HG03565 (cell line): ENCODE measurements around the gene AGT.
"Not testable (repeated sequence)": the region's sequence is repeated elsewhere in the genome, so short reads cannot be mapped to it uniquely, and the experiment has no call there.

Source experiments
- ATAC-seq: cut with Tn5 transposase; IDR thresholded peaks from one replicate; pipeline ENCODE4 v1.9.1; 2021; ENCODE audit warnings: mild to moderate bottlenecking, moderate library complexity; ENCODE audit not compliant: unreplicated experiment

Gene AGT

GRCh38 chr1:230707732-230708630 is 5.9 kb downstream of the AGT start:
- no peak for ATAC-seq

DNA sequence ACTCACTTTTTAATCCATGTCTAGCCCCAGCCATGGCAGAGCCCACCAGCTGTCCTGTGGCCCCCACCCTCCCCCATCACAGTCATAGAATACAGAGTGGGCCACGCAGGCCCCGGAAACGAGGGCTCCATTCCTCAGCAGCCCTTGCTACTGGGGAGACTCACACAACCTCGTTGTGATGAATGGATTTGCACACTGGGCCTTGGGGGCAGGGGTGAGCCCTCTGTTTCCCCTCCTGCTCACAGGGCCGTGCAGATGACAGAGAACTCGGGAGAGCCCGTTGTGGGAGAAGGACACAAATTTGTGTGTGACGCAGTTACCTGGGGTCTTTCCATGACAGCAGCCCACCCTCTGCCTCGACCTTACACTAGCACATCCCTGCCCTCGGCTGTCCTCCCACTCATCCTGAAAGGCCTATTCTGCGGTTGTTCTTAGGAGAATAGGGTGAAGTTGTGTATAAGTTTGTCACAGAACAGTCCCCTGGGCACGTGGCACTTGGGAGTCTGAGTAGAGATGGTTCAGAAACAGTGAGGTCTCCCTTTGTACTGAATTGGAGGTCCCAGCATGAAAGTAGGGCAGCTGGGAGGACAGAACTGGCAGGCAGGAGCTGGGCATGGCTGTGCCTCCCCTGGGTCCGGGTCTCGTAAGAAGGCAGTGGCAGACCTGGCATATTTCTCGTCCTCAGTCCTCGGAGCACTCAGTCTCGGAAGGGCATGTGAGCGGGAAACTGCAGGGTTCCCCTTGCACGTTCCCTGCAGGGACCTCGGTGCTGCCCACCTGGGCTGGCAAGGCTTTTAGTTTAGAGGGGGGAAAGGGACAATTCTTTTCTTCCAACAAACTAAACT is 6.8 kb downstream of the AGT start:
- ATAC-seq = no peak

GRCh38 chr1:230706020-230706699 is 7.8 kb downstream of the AGT start:
- no peak for ATAC-seq

DNA sequence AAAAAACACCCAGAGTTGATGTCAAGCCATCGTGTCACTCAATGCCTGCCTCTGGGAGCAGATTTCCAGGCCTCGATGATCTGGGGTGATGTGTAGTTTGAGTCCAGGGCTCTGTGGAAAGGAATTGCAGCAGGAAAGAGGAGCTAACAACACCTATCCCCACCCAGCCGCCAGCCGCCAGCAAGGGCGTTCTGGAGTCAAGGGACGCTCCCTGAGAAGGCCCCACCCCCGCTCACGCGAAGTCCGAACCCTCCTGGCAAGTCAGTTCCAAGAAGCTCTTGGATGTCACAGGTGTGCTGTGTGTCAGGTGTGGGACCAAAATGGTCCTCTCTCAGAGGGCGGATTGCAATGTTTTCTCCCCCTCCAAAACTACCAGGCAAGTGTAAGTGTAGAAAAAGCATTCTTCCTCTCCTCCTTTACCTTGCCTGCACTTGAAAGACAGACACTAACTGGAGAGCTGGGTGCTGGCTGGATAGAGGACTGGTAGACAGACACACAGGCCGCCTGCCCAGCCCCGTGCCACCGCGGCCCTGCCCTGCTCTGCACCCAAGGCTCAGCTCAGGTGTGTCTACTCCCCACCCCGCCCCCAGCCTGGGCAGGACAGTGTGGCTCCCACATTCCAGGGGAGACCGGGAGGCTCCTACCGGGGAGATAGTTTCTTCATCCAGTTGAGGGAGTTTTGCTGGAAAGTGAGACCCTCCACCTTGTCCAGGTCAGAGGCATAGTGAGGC is 8.5 kb downstream of the AGT start:
- ATAC-seq = no peak

DNA sequence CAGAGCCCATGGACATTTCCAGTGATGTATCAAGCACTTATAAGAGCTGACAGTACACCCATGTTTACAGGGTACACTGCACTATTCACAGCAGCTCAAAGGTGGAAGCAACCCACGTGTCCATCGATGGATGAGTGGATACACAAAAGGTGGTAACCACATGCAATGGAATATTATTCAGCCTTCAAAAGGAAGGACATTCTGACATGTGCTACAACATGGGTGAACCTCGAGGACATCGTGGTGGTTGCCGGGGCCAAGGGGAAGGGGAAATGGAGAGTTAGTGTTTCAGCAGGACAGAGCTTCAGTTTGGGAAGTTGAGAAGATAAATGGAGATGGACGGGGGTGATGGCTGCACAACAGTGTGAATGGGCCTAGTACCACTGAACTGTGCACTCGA is 9.1 kb downstream of the AGT start:
- ATAC-seq = no peak

- ATAC-seq = no peak
Measured at GRCh38 chr1:230703679-230704385, 10.1 kb downstream of the AGT start.

GRCh38 chr1:230702934-230703678 is 10.8 kb downstream of the AGT start:
- no peak for ATAC-seq

DNA sequence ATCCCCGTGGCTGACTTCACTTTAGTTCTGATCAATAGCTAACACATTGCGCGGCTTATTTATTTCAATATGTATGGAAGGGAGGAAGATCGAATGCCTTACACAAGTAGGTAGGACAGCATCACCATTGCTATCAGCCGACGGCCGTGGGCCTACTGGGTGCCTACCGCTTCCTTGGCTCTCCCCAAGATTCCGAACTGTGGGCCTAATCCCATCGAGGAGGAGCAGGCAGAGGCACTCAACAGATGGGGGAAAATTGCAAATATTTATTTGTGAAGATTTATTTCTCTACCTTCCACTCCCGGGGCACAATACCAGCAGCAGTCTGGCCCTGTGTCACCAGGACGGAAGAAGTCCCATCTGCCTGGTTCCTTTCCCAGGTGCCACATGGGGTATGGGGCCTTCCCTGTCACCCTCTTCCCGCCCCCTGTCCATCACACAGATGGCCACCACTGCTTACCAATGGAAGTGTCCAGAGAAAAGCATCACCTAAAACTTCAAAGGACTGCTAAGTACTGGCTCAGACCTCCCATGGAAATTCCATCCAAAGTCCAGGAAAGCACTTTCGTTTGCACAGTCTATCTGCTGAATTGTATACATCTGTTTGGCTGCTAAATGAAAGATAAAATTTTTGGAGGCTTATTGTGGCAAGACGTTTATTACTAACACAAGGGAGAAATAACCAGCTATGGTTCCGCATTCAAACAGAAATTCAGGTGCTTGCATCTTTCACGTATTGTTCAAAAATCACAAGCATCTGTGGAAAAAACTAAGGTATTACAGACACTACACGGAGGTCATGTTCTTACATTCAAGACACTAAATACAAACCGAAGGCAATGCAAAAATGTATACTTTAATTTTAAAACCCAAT is 11.8 kb downstream of the AGT start:
- ATAC-seq = no peak

DNA sequence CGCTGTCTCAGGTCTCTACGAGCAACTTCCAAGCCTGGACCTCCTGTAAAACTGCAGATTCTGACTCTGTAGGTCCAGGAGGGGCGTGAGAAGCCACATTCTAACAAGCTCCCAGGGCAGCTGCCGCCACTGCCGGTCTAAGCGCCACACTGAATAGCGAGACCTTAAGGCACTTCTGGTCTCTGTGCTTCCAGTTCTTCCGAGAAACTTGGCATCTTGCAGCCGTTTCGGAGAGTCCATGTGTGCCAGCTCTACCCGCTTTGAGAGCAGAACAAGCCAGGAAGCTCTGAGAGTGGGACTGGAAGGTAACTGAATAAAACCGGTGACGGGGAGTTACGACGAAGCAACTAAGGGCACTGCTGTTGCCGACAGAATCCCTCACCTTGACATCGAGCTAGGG is 12.5 kb downstream of the AGT start:
- no peak for ATAC-seq

DNA sequence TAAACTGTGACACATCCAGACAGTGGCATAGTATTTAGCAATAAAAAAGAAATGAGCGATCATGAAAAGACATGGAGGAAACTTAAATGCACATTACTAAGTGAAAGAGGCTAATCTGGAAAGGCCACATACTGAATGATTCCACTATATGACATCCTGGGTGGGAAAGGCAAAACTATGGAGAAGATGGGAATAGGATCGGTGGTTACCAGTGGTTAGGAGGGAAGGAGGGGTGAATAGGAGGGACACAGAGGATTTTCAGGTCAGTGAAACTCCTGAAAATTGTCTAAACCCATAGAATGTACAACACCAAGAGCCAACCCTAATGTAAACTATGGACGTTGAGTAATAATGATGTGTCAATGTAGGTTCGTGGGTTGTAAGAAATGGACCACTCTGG is 13.8 kb downstream of the AGT start:
- ATAC-seq = no peak

GRCh38 chr1:230699716-230700115 is 14.2 kb downstream of the AGT start:
- no peak for ATAC-seq

DNA sequence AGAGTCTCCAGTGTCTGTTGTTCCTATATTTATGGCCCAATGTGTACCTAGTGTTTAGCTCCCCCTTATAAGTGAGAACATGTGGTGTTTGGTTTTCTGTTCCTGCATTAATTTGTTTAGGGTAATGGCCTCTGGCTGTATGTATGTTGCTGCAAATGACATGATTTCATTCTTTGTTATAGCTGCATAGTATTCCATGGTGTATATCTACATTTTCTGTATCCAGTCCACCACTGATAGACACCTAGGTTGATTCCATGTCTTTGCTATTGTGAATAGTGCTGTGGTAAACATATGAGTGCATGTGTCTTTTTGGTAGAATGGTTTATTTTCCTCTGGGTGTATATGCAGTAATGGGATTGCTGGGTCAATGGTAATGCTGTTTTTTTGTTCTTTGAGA is 15.0 kb downstream of the AGT start:
- not testable (repeated sequence) for ATAC-seq

GRCh38 chr1:230698130-230698529 is 15.8 kb downstream of the AGT start:
- ATAC-seq = no peak

GRCh38 chr1:230696722-230697437 is 17.0 kb downstream of the AGT start:
- ATAC-seq = no peak

- no peak for ATAC-seq
Measured at GRCh38 chr1:230696218-230696617, 17.7 kb downstream of the AGT start.

DNA sequence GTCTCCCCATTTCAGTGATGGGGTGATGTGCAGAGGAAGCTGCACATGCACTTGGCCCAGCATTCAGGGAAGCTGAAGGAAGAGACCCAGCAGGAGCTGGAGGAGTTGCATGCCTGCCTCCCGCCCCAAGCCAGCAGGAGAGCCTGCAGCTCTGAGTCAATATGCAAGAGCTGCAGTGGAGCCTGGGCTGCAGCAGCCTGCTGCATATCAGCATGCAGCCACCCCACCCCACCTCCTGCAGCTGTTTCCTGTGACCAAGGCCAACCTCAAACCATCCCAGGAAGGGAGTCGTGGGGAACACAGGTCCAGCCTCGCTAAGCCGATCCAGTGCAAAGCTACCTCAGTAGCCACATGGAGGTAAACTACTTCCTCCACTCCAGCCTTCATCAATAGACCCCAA is 18.9 kb downstream of the AGT start:
- no peak for ATAC-seq

DNA sequence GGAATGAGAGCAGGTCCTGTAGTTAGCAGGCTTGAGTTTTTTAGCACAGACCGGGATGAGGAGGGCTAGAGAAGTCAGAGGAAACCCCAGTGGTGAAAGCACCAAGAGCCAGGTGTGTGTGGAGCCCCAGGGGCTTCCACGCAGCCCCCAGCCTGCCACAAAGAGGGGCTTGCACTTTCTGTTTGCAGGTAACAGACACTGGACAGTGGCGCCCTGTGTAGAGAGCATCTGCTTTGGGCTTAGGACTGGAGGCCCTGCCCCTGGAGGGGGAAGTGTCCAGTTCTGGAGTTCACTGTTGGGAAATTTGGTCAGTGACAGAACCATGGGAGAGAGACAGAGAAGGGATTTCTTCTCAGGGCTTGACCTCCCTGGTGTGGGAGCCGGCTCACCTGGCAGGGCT is 19.5 kb downstream of the AGT start:
- ATAC-seq = no peak

GRCh38 chr1:230693777-230694176 is 20.1 kb downstream of the AGT start:
- ATAC-seq = no peak
